ENCODE measurements around the gene DCUN1D5. TPM values are rescaled to one million over a fixed set of nuclear protein-coding genes. Genes with fewer than 3 reads are reported as not detected.

Gene DCUN1D5
- total and polyA plus RNA-seq, 9 of the 15 experiments (the other 6 are each of a cell fraction or from before 2014, with no cell fraction given) = 38.4 to 242 (median 115) TPM

DNA sequence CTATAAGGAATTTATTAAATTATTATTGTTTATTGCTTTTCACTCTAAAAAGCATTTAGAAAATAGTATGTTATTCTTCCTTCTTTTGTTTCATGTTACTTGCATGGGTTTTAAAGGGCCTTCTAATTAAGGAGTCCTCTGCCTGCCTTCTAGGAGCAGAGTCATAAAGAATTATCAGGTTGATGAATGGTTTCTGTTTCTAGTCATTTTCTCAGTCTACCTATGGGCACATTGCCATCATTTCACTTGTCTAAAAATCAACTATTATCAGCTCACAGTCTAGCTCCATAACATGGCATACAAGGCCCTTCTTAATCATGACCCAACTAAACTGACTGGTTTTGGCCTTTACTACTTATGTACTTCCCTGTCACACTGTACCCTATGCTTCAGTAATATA is 33.5 kb upstream of the DCUN1D5 start:
- TF ChIP-seq TAF15 (IDR thresholded peaks at IDR 0.05; ENCODE audit: low read depth, low read length) (no peak), ZC3H11A (IDR thresholded peaks at IDR 0.05; ENCODE audit: low read depth, low read length) (no peak)
- Histone ChIP-seq H3K4me1 (replicated peaks in 1 of 2; ENCODE audit: control insufficient read depth in 2 of 2, insufficient read depth in 2 of 2, low read length in 2 of 2) (no peaks in the 10 kb centered on the region), H3K27ac (ENCODE audit: extremely low read depth, low read depth, low read length) (no peak overlapping the region), H3K4me2 (ENCODE audit: insufficient read depth, low read length) (no peak overlapping the region), H2AFZ (ENCODE audit: low read depth, low read length) (no peak overlapping the region), H3K9me3 (replicated peaks; ENCODE audit: control insufficient read depth, insufficient read depth, low read depth, low read length) (no peaks in the 10 kb centered on the region), H3K9me1 (ENCODE audit: control insufficient read depth, insufficient read depth, low read length) (no peaks in the 10 kb centered on the region), H3K79me2 (ENCODE audit: control insufficient read depth, insufficient read depth, low read length) (no peaks in the 10 kb centered on the region), H3K27me3 (ENCODE audit: control insufficient read depth in 2 of 2, insufficient read depth in 2 of 2, low read length in 2 of 2) (no peaks in the 10 kb centered on the region), H3K4me3 (no peak overlapping the region), H3K9ac (ENCODE audit: insufficient read depth in 1 of 2, low read depth in 2 of 2, low read length in 2 of 2) (no peak overlapping the region), H4K20me1 (replicated peaks; ENCODE audit: control insufficient read depth, insufficient read depth, low read length) (no peaks in the 10 kb centered on the region), H3K36me3 (ENCODE audit: control insufficient read depth, insufficient read depth, low read length) (no peaks in the 10 kb centered on the region)
- FAIRE-seq = no peak
- in situ Hi-C loops (cut with MboI) (no loop called here), intact Hi-C loops (cut with micrococcal nuclease) (no loop called here)
- BruUV-seq (replicated peaks) = no TSS peak
- DNase-seq (ENCODE audit: extremely low read depth in 1 of 4, low spot score in 3 of 4) = no peak
- ChIA-PET POLR2A (no interaction called here), CTCF (ENCODE audit: low intra/inter-chr PET ratio) (no interaction called here)
- no peak for ATAC-seq

DNA sequence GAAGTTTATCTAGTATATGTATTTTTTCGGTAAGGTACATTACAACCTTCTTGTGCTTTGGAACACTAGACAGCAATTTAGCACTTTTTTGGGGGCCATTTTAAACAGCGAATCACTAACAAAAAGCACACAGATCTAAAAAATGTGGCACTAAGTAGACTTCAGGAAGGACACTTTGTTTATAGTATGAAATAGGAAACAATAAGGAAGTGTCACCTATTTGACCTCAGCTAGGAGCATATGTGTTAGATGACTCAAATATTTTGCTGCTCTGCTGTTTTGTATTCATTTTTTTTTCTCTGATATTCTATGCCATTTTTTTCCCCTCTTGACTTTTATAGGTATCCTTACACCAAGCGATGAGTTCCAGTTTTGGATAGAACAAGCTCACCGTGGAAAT is 22.9 kb upstream of the DCUN1D5 start:
- no TSS peak for BruUV-seq (replicated peaks)
- H3K27ac ChIP-seq (ENCODE audit: extremely low read depth, low read depth, low read length) = no peak overlapping the region
- H3K79me2 ChIP-seq (ENCODE audit: control insufficient read depth, insufficient read depth, low read length) = no peaks in the 10 kb centered on the region
- TF ChIP-seq ZNF217 (CRISPR knock-in tag; IDR thresholded peaks at IDR 0.05) (no peak), CAMTA2 (CRISPR knock-in tag; conservative IDR thresholded peaks at IDR 0.05) (no peak), CREBBP (IDR thresholded peaks at IDR 0.05; ENCODE audit: low read depth, low read length) (no peak), SMARCB1 (IDR thresholded peaks at IDR 0.05; ENCODE audit: insufficient read length, low read depth) (no peak), TCF7 (IDR thresholded peaks at IDR 0.05; ENCODE audit: borderline replicate concordance) (no peak), ZNF551 (CRISPR knock-in tag; IDR thresholded peaks at IDR 0.05) (no peak), SMAD4 (CRISPR knock-in tag; conservative IDR thresholded peaks at IDR 0.05) (no peak), MBD2 (IDR thresholded peaks at IDR 0.05; ENCODE audit: borderline replicate concordance, low read depth) (no peak), ARID2 (IDR thresholded peaks at IDR 0.05) (no peak), ZZZ3 (IDR thresholded peaks at IDR 0.05) (no peak), NFRKB (IDR thresholded peaks at IDR 0.05; ENCODE audit: low read depth) (no peak), BCL6 (CRISPR knock-in tag; IDR thresholded peaks at IDR 0.05) (no peak)
- TF ChIP-seq, protein P1, sequence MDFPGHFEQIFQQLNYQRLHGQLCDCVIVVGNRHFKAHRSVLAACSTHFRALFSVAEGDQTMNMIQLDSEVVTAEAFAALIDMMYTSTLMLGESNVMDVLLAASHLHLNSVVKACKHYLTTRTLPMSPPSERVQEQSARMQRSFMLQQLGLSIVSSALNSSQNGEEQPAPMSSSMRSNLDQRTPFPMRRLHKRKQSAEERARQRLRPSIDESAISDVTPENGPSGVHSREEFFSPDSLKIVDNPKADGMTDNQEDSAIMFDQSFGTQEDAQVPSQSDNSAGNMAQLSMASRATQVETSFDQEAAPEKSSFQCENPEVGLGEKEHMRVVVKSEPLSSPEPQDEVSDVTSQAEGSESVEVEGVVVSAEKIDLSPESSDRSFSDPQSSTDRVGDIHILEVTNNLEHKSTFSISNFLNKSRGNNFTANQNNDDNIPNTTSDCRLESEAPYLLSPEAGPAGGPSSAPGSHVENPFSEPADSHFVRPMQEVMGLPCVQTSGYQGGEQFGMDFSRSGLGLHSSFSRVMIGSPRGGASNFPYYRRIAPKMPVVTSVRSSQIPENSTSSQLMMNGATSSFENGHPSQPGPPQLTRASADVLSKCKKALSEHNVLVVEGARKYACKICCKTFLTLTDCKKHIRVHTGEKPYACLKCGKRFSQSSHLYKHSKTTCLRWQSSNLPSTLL (IDR thresholded peaks at IDR 0.05) = no peak
- TF ChIP-seq, protein P2, sequence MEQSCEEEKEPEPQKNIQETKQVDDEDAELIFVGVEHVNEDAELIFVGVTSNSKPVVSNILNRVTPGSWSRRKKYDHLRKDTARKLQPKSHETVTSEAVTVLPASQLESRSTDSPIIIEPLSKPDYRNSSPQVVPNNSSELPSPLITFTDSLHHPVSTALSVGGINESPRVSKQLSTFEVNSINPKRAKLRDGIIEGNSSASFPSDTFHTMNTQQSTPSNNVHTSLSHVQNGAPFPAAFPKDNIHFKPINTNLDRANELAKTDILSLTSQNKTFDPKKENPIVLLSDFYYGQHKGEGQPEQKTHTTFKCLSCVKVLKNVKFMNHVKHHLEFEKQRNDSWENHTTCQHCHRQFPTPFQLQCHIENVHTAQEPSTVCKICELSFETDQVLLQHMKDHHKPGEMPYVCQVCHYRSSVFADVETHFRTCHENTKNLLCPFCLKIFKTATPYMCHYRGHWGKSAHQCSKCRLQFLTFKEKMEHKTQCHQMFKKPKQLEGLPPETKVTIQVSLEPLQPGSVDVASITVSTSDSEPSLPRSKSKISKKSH (CRISPR knock-in tag; IDR thresholded peaks at IDR 0.05) = no peak
- no peaks in the 10 kb centered on the region for H4K20me1 ChIP-seq (replicated peaks; ENCODE audit: control insufficient read depth, insufficient read depth, low read length)
- intact Hi-C loops (cut with micrococcal nuclease) = no loop called here
- H3K9me3 ChIP-seq (replicated peaks; ENCODE audit: control insufficient read depth, insufficient read depth, low read depth, low read length) = no peaks in the 10 kb centered on the region
- no peak overlapping the region for H3K4me3 ChIP-seq
- CTCF ChIA-PET (ENCODE audit: low intra/inter-chr PET ratio) = no interaction called here
- no peaks in the 10 kb centered on the region for H3K9me1 ChIP-seq (ENCODE audit: control insufficient read depth, insufficient read depth, low read length)
- DNase-seq (ENCODE audit: extremely low read depth in 1 of 4, low spot score in 3 of 4) (no peak), ATAC-seq (no peak), FAIRE-seq (no peak)
- no peaks in the 10 kb centered on the region for H3K36me3 ChIP-seq (ENCODE audit: control insufficient read depth, insufficient read depth, low read length)
- no peak overlapping the region for H3K9ac ChIP-seq (ENCODE audit: insufficient read depth in 1 of 2, low read depth in 2 of 2, low read length in 2 of 2)
- in situ Hi-C loops (cut with MboI) = no loop called here
- POLR2A ChIA-PET = no interaction called here
- no peaks in the 10 kb centered on the region for H3K27me3 ChIP-seq (ENCODE audit: control insufficient read depth in 2 of 2, insufficient read depth in 2 of 2, low read length in 2 of 2)
- no peak overlapping the region for H3K4me2 ChIP-seq (ENCODE audit: insufficient read depth, low read length)
- no peaks in the 10 kb centered on the region for H3K4me1 ChIP-seq (replicated peaks in 1 of 2; ENCODE audit: control insufficient read depth in 2 of 2, insufficient read depth in 2 of 2, low read length in 2 of 2)
- H2AFZ ChIP-seq (ENCODE audit: low read depth, low read length) = no peak overlapping the region
- WGBS (ENCODE audit: insufficient coverage, low coverage, missing lambda C conversion rate) = 6% methylated on average over 4 of the region's 4 CpGs
